GM12878 (cell line): ENCODE data around the gene CTNNA2. TPM values are rescaled to one million over a fixed set of nuclear protein-coding genes. Genes with fewer than 3 reads are reported as not detected.

Experiments
- ATAC-seq: fragments of 200-7000 bp; cut with Tn5 transposase; 3 replicates; pipeline ENCODE4 v1.9.1; 2020; ENCODE audit warnings: mild to moderate bottlenecking, moderate library complexity
- BruUV-seq: library from RNA; stranded (reverse); fragments of 400-500 nt; replicated peaks from 2 replicates; lab custom pipeline; 2021; lab: Mats Ljungman, UMichigan
- CTCF ChIA-PET: fragments of 300-600 bp; sonication (Branson Sonifier 250); formaldehyde crosslinking; extraction: SDS; loops from one replicate; lab custom pipeline; 2021; ENCODE audit warnings: inconsistent platforms; lab: Yijun Ruan, JAX
- POLR2A ChIA-PET: fragments of 350-600 bp; formaldehyde crosslinking; extraction: SDS; loops from one replicate; lab custom pipeline; 2021; ENCODE audit warnings: inconsistent platforms; lab: Charles Lee
- RAD21 ChIA-PET: fragments of 300-600 bp; sonication (Branson Sonifier 250); formaldehyde crosslinking; loops from one replicate; lab custom pipeline; 2023; ENCODE audit warnings: antibody characterized with exemption; ENCODE audit not compliant: unreplicated experiment; lab: Charles Lee
- SMC1A ChIA-PET: fragments of 300-600 bp; sonication (Branson Sonifier 250); formaldehyde crosslinking; loops from one replicate; lab custom pipeline; 2023; ENCODE audit not compliant: unreplicated experiment, uncharacterized antibody; lab: Charles Lee
- DNase-seq: peaks from one replicate; pipeline ENCODE4 v3.0.0-alpha.2; 2011; ENCODE audit warnings: low read depth, low spot score
- FAIRE-seq: peaks from 3 replicates; lab custom pipeline; 2011; peaks lifted over from hg19 to GRCh38; lab: Jason Lieb, UNC
- H2AFZ ChIP-seq: 2 replicates; pipeline ENCODE4 v1.6.0; 2011; ENCODE audit warnings: low read depth, low read length, control low read depth; ENCODE audit not compliant: control insufficient read depth
- H3K27ac ChIP-seq: 2 replicates; pipeline ENCODE4 v1.5.1; 2011; ENCODE audit warnings: control low read depth; ENCODE audit not compliant: control insufficient read depth, insufficient read depth
- H3K27me3 ChIP-seq, 2 experiments: replicated peaks in 1 of 2; 2 replicates each; pipeline versions ENCODE4 v1.6.0 to v1.6.1; 2011; ENCODE audit warnings: low read length in 1 of 2; ENCODE audit not compliant: control insufficient read depth in 2 of 2, insufficient read depth in 2 of 2
- H3K36me3 ChIP-seq, 2 experiments: 2 replicates each; pipeline ENCODE4 v1.5.1; 2011; ENCODE audit warnings: low read length in 1 of 2; ENCODE audit not compliant: control insufficient read depth in 2 of 2, insufficient read depth in 2 of 2
- H3K4me1 ChIP-seq: 2 replicates; pipeline ENCODE4 v1.6.1; 2011; ENCODE audit warnings: mild to moderate bottlenecking, low read length, moderate library complexity, mixed read lengths; ENCODE audit not compliant: control insufficient read depth, insufficient read depth
- H3K4me2 ChIP-seq: 2 replicates; pipeline ENCODE4 v1.6.0; 2011; ENCODE audit warnings: control low read depth; ENCODE audit not compliant: control insufficient read depth, insufficient read depth
- H3K4me3 ChIP-seq: fragments of 200-600 bp; sonication (generic); 2 replicates; pipeline ENCODE4 v1.5.1; 2016
- H3K79me2 ChIP-seq: 2 replicates; pipeline ENCODE4 v1.6.0; 2011; ENCODE audit warnings: low read length; ENCODE audit not compliant: control insufficient read depth, insufficient read depth
- H3K9ac ChIP-seq: 2 replicates; pipeline ENCODE4 v1.8.0; 2011; ENCODE audit warnings: low read length, control low read depth, mixed read lengths; ENCODE audit not compliant: control insufficient read depth, insufficient read depth
- H3K9me3 ChIP-seq: replicated peaks from 3 replicates; pipeline ENCODE4 v1.5.1; 2011; ENCODE audit warnings: mild to moderate bottlenecking, low read length; ENCODE audit not compliant: control insufficient read depth, insufficient read depth
- H4K20me1 ChIP-seq: 2 replicates; pipeline ENCODE4 v1.6.0; 2011; ENCODE audit not compliant: control insufficient read depth, insufficient read depth
- ASH2L ChIP-seq: fragments of 300-600, 200-600 bp; sonication (generic); IDR thresholded peaks from 2 replicates; pipeline ENCODE4 v1.6.1; 2017; ENCODE audit warnings: low read depth, mild to moderate bottlenecking, borderline replicate concordance
- ESRRA ChIP-seq: IDR thresholded peaks from 2 replicates; pipeline ENCODE4 v1.6.1; 2012; ENCODE audit warnings: mild to moderate bottlenecking, low read length, improper control_type of control experiment
- FOXM1 ChIP-seq: IDR thresholded peaks from 2 replicates; pipeline ENCODE4 v1.6.1; 2012; ENCODE audit warnings: low read depth, mild to moderate bottlenecking, inconsistent platforms, low read length, moderate library complexity
- WGBS: methylation state at CpG from one replicate; pipeline ENCODE4 v1.1.6; 2016; ENCODE audit warnings: low lambda C conversion rate; ENCODE audit not compliant: insufficient replicate concordance, insufficient coverage; ENCODE audit errors: missing lambda C conversion rate; 5-methylcytosine and 5-hydroxymethylcytosine counted together
- in situ Hi-C: fragments of 300-500 bp; cut with MboI; formaldehyde crosslinking; loops from 9 replicates; pipeline ENCODE4 v1.14.3; 2018; ENCODE audit warnings: mixed read lengths
- intact Hi-C: fragments of 100-400 bp; cut with micrococcal nuclease; formaldehyde crosslinking; loops from one replicate; pipeline ENCODE4 v1.14.2; 2022; ENCODE audit not compliant: unreplicated experiment
- polyA plus RNA-seq, 11 experiments: library from polyadenylated mRNA; depleted of rRNA in 4 of 11; unstranded in 6 of 11; stranded (reverse) in 5 of 11; fragments of >200 nt; fragmentation: Nextera tagmentation in 4 of 11; fragmentation: Illumina TruSeq in 1 of 11; extraction: Ambion mirVana in 4 of 11; extraction: Trizol in 1 of 11; gene quantifications; 1 replicate in 1 of 11; 2 replicates in 10 of 11; pipeline versions ENCODE4 v1.2.1 to v1.2.3, GENCODE V29; 2011 to 2016; ENCODE audit warnings: inconsistent platforms in 2 of 11, missing spikeins in 2 of 11, low read depth in 1 of 11
- total RNA-seq, 4 experiments: library from RNA; depleted of rRNA in 3 of 4; stranded (reverse); fragments of >200 nt in 3 of 4; fragmentation: Illumina TruSeq in 1 of 4; extraction: Trizol in 1 of 4; gene quantifications; 2 replicates each; pipeline versions ENCODE4 v1.2.1 to v1.2.3, GENCODE V29; 2013 to 2021
- TF ChIP-seq, protein P1 (sequence below): IDR thresholded peaks from 2 replicates; pipeline ENCODE4 v1.6.1; 2012; ENCODE audit warnings: low read depth, low read length, improper control_type of control experiment
- TF ChIP-seq, protein P2 (sequence below): fragments of 450-650 bp; formaldehyde crosslinking; IDR thresholded peaks from 2 replicates; pipeline ENCODE4 v1.5.0; 2022; ENCODE audit warnings: mild to moderate bottlenecking, missing genetic modification characterization

The CTNNA2 gene
- total and polyA plus RNA-seq, 10 of the 15 experiments (the other 5 are each of a cell fraction or from before 2014, with no cell fraction given): 2.4 to 36.2 (median 6.6) TPM

DNA sequence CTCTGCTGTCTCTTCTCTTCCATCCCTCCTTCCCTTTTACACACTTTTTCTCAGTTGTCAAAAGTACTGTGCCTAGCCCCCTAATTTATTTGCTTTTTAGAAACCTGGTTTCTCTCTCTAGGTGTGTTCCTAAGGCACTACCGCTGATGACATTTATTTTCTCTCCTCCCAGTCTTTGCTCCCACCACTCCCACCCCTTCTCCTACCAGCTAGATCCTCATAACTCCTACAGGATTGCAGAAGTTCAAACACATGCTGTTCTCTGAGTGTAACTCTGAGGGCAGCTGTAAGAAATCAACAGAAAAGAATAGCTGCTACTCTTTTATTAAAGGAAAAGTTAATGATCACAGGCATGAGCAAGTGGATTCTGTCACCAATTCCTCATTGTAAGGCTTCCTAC is 814.0 kb downstream of the CTNNA2 start:
- BruUV-seq: no TSS peak
- intact Hi-C loops: loop anchor here (1.0 to 10.0 kb wide), 3 partner anchors 138 to 528 kb away; no protein-coding TSS in a partner anchor
- RAD21 ChIA-PET: interaction anchor here (0.6 to 6.4 kb wide), 20 partner anchors 9 to 394 kb away, joined by 3 to 385 read pairs (median 6); no protein-coding TSS in a partner anchor

More for the DNA sequence above, 814.0 kb downstream of the CTNNA2 start:
- in situ Hi-C loops: loop anchor here (5.0 kb wide), 1 partner anchor 175 kb away; no protein-coding TSS in a partner anchor
- Histone ChIP-seq H4K20me1 (no peaks in the 10 kb centered on the region), H3K27ac (no peak overlapping the region), H3K79me2 (no peaks in the 10 kb centered on the region), H3K4me1 (no peaks in the 10 kb centered on the region; the same call in 1 of the 2 replicates), H3K9ac (no peak overlapping the region), H3K4me2 (no peak overlapping the region)
- DNase-seq (no peak), FAIRE-seq (no peak), ATAC-seq (no peak)
- 0% methylated on average over 1 of the region's 1 CpG for WGBS
- POLR2A ChIA-PET: interaction anchor here (1.4 to 2.4 kb wide), 4 partner anchors 137 to 173 kb away, joined by 3 to 17 read pairs (median 8); no protein-coding TSS in a partner anchor
- TF ChIP-seq ASH2L (no peak), FOXM1 (no peak), ESRRA (no peak)
- TF ChIP-seq, protein P1, sequence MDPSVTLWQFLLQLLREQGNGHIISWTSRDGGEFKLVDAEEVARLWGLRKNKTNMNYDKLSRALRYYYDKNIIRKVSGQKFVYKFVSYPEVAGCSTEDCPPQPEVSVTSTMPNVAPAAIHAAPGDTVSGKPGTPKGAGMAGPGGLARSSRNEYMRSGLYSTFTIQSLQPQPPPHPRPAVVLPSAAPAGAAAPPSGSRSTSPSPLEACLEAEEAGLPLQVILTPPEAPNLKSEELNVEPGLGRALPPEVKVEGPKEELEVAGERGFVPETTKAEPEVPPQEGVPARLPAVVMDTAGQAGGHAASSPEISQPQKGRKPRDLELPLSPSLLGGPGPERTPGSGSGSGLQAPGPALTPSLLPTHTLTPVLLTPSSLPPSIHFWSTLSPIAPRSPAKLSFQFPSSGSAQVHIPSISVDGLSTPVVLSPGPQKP: no peak
- TF ChIP-seq, protein P2, sequence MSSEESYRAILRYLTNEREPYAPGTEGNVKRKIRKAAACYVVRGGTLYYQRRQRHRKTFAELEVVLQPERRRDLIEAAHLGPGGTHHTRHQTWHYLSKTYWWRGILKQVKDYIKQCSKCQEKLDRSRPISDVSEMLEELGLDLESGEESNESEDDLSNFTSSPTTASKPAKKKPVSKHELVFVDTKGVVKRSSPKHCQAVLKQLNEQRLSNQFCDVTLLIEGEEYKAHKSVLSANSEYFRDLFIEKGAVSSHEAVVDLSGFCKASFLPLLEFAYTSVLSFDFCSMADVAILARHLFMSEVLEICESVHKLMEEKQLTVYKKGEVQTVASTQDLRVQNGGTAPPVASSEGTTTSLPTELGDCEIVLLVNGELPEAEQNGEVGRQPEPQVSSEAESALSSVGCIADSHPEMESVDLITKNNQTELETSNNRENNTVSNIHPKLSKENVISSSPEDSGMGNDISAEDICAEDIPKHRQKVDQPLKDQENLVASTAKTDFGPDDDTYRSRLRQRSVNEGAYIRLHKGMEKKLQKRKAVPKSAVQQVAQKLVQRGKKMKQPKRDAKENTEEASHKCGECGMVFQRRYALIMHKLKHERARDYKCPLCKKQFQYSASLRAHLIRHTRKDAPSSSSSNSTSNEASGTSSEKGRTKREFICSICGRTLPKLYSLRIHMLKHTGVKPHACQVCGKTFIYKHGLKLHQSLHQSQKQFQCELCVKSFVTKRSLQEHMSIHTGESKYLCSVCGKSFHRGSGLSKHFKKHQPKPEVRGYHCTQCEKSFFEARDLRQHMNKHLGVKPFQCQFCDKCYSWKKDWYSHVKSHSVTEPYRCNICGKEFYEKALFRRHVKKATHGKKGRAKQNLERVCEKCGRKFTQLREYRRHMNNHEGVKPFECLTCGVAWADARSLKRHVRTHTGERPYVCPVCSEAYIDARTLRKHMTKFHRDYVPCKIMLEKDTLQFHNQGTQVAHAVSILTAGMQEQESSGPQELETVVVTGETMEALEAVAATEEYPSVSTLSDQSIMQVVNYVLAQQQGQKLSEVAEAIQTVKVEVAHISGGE (CRISPR knock-in tag): no peak
- TF ChIP-seq, all 136 proteins: peak for 0
- H3K9me3 ChIP-seq: no peaks in the 10 kb centered on the region
- CTCF ChIA-PET: interaction anchor here (0.7 to 9.9 kb wide), 34 partner anchors 13 to 635 kb away, joined by 3 to 440 read pairs (median 4); no protein-coding TSS in a partner anchor
- no peak overlapping the region for H3K4me3 ChIP-seq
- H2AFZ ChIP-seq: no peak overlapping the region; the same call in 1 of the 2 replicates
- H3K27me3 ChIP-seq: peaks cover 0 to 6% of the 10 kb centered on the region in 2 experiments; a peak in 2 of 4 replicates
- H3K36me3 ChIP-seq: no peaks in the 10 kb centered on the region
- SMC1A ChIA-PET: interaction anchor here (0.7 to 8.9 kb wide), 37 partner anchors 20 to 525 kb away, joined by 3 to 530 read pairs (median 5); no protein-coding TSS in a partner anchor
